ENCODE measurements around the gene DRAM2.
"Not testable (repeated sequence)": the region's sequence is repeated elsewhere in the genome, so short reads cannot be mapped to it uniquely, and the experiment has no call there.

DRAM2 gene

GRCh38 chr1:111145542-111145941, 5.6 kb upstream of the DRAM2 start:
- in situ Hi-C loops (cut with MboI; ENCODE audit: low sequenced_read_pairs): no loop called here

GRCh38 chr1:111142356-111142975, 2.6 kb upstream of the DRAM2 start:
- in situ Hi-C loops (cut with MboI; ENCODE audit: low sequenced_read_pairs): no loop called here

GRCh38 chr1:111141245-111142220, 1.6 kb upstream of the DRAM2 start:
- in situ Hi-C loops (cut with MboI; ENCODE audit: low sequenced_read_pairs): no loop called here

- in situ Hi-C loops (cut with MboI; ENCODE audit: low sequenced_read_pairs): no loop called here
These were observed 731 bp upstream of the DRAM2 start for GRCh38 chr1:111140680-111140967.

- in situ Hi-C loops (cut with MboI; ENCODE audit: low sequenced_read_pairs): no loop called here
These were observed 453 bp downstream of the DRAM2 start for GRCh38 chr1:111139324-111139955.

GRCh38 chr1:111133866-111134265, 6.0 kb downstream of the DRAM2 start:
- in situ Hi-C loops (cut with MboI; ENCODE audit: low sequenced_read_pairs): no loop called here

GRCh38 chr1:111131693-111132092, 8.2 kb downstream of the DRAM2 start:
- in situ Hi-C loops (cut with MboI; ENCODE audit: low sequenced_read_pairs): no loop called here

GRCh38 chr1:111129376-111129775, 10.5 kb downstream of the DRAM2 start:
- in situ Hi-C loops (cut with MboI; ENCODE audit: low sequenced_read_pairs): no loop called here

- in situ Hi-C loops (cut with MboI; ENCODE audit: low sequenced_read_pairs): no loop called here
These were observed 11.8 kb downstream of the DRAM2 start for GRCh38 chr1:111127923-111128643.

- in situ Hi-C loops (cut with MboI; ENCODE audit: low sequenced_read_pairs): no loop called here
These were observed 13.5 kb downstream of the DRAM2 start for GRCh38 chr1:111126354-111126753.

GRCh38 chr1:111116496-111116895, 23.4 kb downstream of the DRAM2 start:
- in situ Hi-C loops (cut with MboI; ENCODE audit: low sequenced_read_pairs): no loop called here

GRCh38 chr1:111110197-111110899, 29.5 kb downstream of the DRAM2 start:
- in situ Hi-C loops (cut with MboI; ENCODE audit: low sequenced_read_pairs): no loop called here

- in situ Hi-C loops (cut with MboI; ENCODE audit: low sequenced_read_pairs): no loop called here
These were observed 34.9 kb downstream of the DRAM2 start for GRCh38 chr1:111104981-111105380.

GRCh38 chr1:111101854-111102642, 37.8 kb downstream of the DRAM2 start:
- in situ Hi-C loops (cut with MboI; ENCODE audit: low sequenced_read_pairs): no loop called here

GRCh38 chr1:111099289-111099688, 40.6 kb downstream of the DRAM2 start:
- in situ Hi-C loops (cut with MboI; ENCODE audit: low sequenced_read_pairs): no loop called here

GRCh38 chr1:111097356-111098099, 42.4 kb downstream of the DRAM2 start:
- in situ Hi-C loops (cut with MboI; ENCODE audit: low sequenced_read_pairs): no loop called here

GRCh38 chr1:111095421-111095820, 44.5 kb downstream of the DRAM2 start:
- in situ Hi-C loops (cut with MboI; ENCODE audit: low sequenced_read_pairs): not testable (repeated sequence)

GRCh38 chr1:111089638-111090037, 50.3 kb downstream of the DRAM2 start:
- in situ Hi-C loops (cut with MboI; ENCODE audit: low sequenced_read_pairs): no loop called here

GRCh38 chr1:111085676-111086075, 54.2 kb downstream of the DRAM2 start:
- in situ Hi-C loops (cut with MboI; ENCODE audit: low sequenced_read_pairs): no loop called here

Measured in HL-60/S4 treated with phorbol 12-myristate 13-acetate at 8.2 ng/mL for 4 days and 3 days (cell line).